ENCODE measurements around the gene MRPS18B.

Gene MRPS18B

DNA sequence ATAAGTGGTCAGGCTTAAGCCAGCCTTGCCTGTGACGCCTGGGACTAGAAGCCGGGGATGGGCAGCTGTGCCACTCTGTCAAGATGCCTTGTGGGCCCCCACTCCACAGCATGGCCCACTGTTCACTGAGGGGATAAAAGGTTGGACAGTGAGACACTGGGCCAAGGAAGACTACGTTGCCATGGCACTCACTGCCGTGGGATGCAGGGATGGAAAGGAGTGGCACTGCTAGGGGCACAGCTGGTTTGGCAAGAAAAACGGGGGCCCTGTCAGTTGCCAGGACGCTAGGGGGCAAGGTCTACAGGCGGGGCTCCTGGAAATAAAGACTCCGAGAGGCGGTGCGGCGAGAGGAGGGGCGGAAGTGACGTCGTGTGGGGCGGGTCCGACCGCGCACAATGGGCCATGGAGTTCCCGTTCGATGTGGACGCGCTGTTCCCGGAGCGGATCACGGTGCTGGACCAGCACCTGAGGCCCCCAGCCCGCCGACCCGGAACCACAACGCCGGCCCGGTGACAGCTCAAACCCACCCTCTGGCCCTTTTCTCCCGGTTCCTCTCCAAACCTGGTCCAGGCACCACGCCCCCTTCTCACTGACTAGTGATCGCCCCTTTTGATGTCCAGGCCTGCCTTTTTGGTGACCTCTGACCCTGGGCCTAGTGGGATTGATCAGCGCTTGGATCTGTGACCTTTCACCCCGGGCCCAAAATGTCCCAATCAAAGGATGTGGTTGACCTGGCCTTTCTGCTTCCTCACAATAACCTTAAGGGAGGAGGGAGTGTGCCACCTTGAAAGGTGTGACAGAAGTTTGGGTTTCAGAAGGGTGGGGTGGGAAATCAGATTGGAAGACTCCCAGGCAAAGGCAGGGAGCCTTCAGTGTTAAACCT lies 9.1 kb downstream of the MRPS18B start, which contains the start of gene ATAT1:
ATAT1 (plus strand) TSS at position 391 of the 883 bp plus-strand sequence.
- Mint-ChIP-seq H3K4me1 (ENCODE audit: low read depth in 2 of 2) (peaks cover 18 to 23% of the 10 kb centered on the region in 2 donors), H3K36me3 (ENCODE audit: insufficient read depth) (peaks cover 58% of the 10 kb centered on the region), H3K27ac (peak within 1 kb of the TSS; percentile 97 to 98), H3K9me3 (no peaks in the 10 kb centered on the region), H3K27me3 (no peaks in the 10 kb centered on the region), H3K4me3 (peak within 1 kb of the TSS; percentile 86 to 92)
- peak; percentile 99 for ATAC-seq (replicated peaks)
- peak; percentile 87 to 88 (median 88) for DNase-seq

DNA sequence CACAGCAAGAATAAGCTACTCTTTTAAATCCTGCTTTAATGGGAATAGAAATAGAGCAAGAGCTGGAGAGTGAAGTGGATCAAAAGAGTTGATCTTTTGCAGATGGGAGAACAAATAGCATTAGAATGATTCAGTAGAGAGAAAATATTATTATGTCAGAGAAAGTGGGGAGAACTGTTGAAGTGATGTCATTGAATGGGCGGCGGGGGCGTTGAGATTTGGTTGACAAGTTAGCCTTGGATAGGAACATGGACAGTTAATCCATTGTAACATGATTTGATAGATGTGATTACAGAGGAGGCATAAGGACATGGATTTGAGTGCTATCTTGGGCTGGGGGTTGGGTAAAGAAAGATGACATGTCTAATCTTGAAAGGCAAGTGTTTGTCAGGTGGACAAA lies 18.2 kb downstream of the MRPS18B start:
- no peak for ATAC-seq (replicated peaks)
- DNase-seq = no peak
- H3K27ac Mint-ChIP-seq = no peak overlapping the region
- H3K4me1 Mint-ChIP-seq (ENCODE audit: low read depth in 2 of 2) = peaks cover 0 to 3% of the 10 kb centered on the region in 2 donors
- no peaks in the 10 kb centered on the region for H3K27me3 Mint-ChIP-seq
- H3K9me3 Mint-ChIP-seq = no peaks in the 10 kb centered on the region
- H3K4me3 Mint-ChIP-seq = no peak overlapping the region
- H3K36me3 Mint-ChIP-seq (ENCODE audit: insufficient read depth) = peaks cover 10% of the 10 kb centered on the region

GRCh38 chr6:30640481-30640880 lies 22.8 kb downstream of the MRPS18B start:
- H3K4me1 Mint-ChIP-seq (ENCODE audit: low read depth in 2 of 2) = peaks cover 4 to 5% of the 10 kb centered on the region in 2 donors
- ATAC-seq (replicated peaks) (no peak), DNase-seq (no peak)
- no peak overlapping the region for H3K27ac Mint-ChIP-seq
- H3K27me3 Mint-ChIP-seq = no peaks in the 10 kb centered on the region
- no peak overlapping the region for H3K4me3 Mint-ChIP-seq
- H3K36me3 Mint-ChIP-seq (ENCODE audit: insufficient read depth) = peaks cover 17% of the 10 kb centered on the region
- H3K9me3 Mint-ChIP-seq = no peaks in the 10 kb centered on the region

DNA sequence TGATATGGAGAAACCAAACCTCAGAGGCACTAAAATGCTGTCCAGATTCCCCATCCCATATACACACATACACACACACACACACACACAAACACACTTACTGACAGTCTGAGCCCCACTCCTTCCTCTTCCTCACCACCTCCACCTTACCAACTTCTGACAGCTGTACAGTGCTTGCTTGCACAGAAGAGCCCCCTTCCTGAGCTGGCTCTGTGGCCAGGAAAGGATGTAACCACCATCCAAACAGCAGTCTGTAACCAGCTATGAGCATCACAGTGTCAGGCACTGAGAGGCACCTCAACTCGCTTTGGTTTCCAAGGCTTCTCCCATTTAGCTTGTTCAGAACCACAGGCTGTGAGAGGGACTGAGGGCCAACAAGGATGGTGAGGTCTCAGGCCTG lies 23.4 kb downstream of the MRPS18B start:
- no peak for DNase-seq
- Mint-ChIP-seq H3K27me3 (no peaks in the 10 kb centered on the region), H3K4me1 (ENCODE audit: low read depth in 2 of 2) (peaks cover 8 to 9% of the 10 kb centered on the region in 2 donors), H3K36me3 (ENCODE audit: insufficient read depth) (peaks cover 17% of the 10 kb centered on the region), H3K9me3 (no peaks in the 10 kb centered on the region), H3K4me3 (no peak overlapping the region), H3K27ac (no peak overlapping the region)
- no peak for ATAC-seq (replicated peaks)

GRCh38 chr6:30643656-30644055 lies 26.0 kb downstream of the MRPS18B start:
- Mint-ChIP-seq H3K27me3 (no peaks in the 10 kb centered on the region), H3K27ac (peak overlapping the region in 1 of 2 donors; percentile 24), H3K4me1 (ENCODE audit: low read depth in 2 of 2) (peaks cover 21 to 22% of the 10 kb centered on the region in 2 donors), H3K9me3 (no peaks in the 10 kb centered on the region), H3K4me3 (no peak overlapping the region), H3K36me3 (ENCODE audit: insufficient read depth) (peaks cover 14% of the 10 kb centered on the region)
- no peak for DNase-seq
- no peak for ATAC-seq (replicated peaks)

- Mint-ChIP-seq H3K27ac (peak overlapping the region; percentile 24 to 89), H3K4me1 (ENCODE audit: low read depth in 2 of 2) (peaks cover 21 to 22% of the 10 kb centered on the region in 2 donors), H3K27me3 (no peaks in the 10 kb centered on the region), H3K36me3 (ENCODE audit: insufficient read depth) (peaks cover 12% of the 10 kb centered on the region), H3K4me3 (no peak overlapping the region), H3K9me3 (no peaks in the 10 kb centered on the region)
- no peak for DNase-seq
- no peak for ATAC-seq (replicated peaks)
These were observed 27.1 kb downstream of the MRPS18B start for GRCh38 chr6:30644769-30645168.

DNA sequence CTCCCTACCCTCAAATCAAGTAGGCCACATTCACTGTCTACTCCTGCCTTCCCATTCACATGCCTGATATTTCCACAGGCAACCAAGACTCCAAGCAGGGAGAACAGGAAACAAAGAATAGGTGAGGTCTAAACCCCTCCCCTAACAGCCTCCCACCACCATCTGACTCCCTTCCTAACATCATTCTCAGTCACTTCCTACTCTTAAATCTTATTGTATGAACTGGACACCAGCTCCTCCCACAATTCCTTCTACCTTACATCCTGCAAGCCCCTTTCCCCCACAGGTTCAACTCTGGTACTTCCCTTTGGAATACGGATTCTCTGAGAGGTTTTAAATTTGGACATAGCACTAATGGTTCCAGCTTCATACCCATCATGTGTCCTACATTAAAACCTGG lies 28.3 kb downstream of the MRPS18B start:
- H3K4me3 Mint-ChIP-seq = peak overlapping the region in 1 of 2 donors; percentile 82
- H3K4me1 Mint-ChIP-seq (ENCODE audit: low read depth in 2 of 2) = peaks cover 20 to 22% of the 10 kb centered on the region in 2 donors
- H3K27me3 Mint-ChIP-seq = no peaks in the 10 kb centered on the region
- ATAC-seq (replicated peaks) = no peak
- DNase-seq = no peak
- peaks cover 15% of the 10 kb centered on the region for H3K36me3 Mint-ChIP-seq (ENCODE audit: insufficient read depth)
- no peaks in the 10 kb centered on the region for H3K9me3 Mint-ChIP-seq
- H3K27ac Mint-ChIP-seq = peak overlapping the region; percentile 69 to 90

DNA sequence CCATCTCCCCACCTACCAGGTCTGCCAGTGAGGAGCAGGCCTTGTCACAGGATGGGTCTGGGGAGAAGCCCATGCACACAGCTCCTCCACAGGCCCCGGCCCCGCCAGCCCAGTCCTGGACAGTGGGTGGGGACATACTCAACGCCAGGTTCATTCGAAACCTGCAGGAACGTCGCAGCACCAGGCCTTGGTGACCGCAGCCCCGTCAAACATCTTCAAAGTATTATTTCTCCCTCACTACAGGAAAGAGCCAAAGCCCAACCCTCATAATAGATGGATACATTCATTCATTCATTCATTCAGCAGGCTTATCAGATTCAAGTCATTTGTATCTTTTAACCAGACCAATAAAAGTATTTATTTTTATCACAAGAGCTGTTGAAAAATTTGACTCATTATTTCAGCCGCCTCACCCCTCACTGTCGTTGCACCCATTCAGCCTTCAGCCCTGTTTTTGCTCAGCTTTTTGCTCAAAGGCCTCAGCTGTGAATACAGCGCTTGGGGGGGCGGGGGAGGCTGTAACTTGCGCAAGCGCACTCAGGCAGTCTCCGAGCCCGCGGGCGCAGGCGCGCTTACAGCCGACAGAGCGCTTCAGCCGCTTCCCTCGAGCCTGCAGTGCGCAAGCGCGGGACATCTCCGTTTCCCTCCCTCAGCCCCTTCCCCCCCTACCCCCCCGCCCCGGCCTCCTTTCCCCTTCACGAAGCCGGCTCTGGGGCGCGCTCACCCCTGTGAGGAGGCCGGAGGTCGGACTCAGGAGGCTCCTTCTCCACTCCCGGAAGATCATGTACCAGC lies 29.0 kb downstream of the MRPS18B start, which contains the start of gene C6orf136:
C6orf136 (plus strand) TSS at position 684 of the 792 bp plus-strand sequence; CDS start at position 783, 99 bp downstream.
- Mint-ChIP-seq H3K4me1 (ENCODE audit: low read depth in 2 of 2) (peaks cover 17 to 22% of the 10 kb centered on the region in 2 donors), H3K36me3 (ENCODE audit: insufficient read depth) (peaks cover 22% of the 10 kb centered on the region), H3K9me3 (no peaks in the 10 kb centered on the region), H3K27ac (peak within 1 kb of the TSS; percentile 69 to 90), H3K4me3 (peak within 1 kb of the TSS; percentile 82 to 84), H3K27me3 (no peaks in the 10 kb centered on the region)
- peak; percentile 73 for ATAC-seq (replicated peaks)
- peak; percentile 82 to 87 (median 85) for DNase-seq

DNA sequence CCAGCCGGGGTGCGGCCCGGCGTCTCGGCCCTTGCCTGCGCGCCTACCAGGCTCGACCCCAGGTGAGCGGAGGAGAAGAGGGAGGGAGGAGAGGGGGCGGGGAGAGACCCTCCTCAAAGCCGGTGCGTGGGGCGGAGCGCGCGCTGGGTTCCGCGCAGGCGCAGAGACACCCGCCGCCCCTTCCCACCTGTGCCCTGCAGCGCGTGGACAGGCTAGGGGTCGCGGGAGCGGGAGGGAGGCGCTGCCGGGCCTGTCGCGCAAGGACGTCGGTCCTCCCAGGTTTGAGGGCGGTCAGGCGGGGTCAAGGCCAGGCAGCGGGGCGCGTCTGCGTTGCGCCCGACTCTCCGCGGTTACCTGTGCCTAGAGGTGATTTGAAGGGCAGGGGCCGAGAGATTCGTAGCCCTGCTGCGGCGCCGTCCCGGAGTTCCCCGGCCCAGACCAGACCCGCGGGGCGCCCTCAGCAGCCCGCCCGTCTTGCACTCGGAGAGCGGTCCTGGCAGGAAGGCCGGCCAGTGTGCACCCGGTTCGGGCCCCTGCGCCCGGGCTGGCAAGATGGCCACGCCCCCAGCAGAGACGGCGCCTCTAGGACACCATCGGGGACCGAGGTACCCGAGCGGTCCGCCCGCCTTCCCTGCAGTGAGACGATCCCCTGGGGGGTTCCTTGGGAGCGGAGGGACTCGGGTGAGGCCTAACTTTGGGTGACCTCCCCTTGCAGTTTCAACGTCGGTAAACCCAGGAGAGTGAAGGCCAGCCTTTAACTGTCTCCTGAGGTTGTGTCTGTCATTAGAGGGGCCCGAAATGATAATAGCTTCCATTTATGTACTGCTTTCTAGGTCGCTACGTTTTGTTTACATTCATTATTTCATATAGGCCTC lies 29.8 kb downstream of the MRPS18B start:
- ATAC-seq (replicated peaks) (peak; percentile 74), DNase-seq (peak; percentile 63 to 65 (median 65))
- Mint-ChIP-seq H3K27ac (peak overlapping the region; percentile 69 to 90), H3K4me1 (ENCODE audit: low read depth in 2 of 2) (peaks cover 17 to 22% of the 10 kb centered on the region in 2 donors), H3K9me3 (no peaks in the 10 kb centered on the region), H3K4me3 (peak overlapping the region; percentile 82 to 84), H3K36me3 (ENCODE audit: insufficient read depth) (peaks cover 30% of the 10 kb centered on the region), H3K27me3 (no peaks in the 10 kb centered on the region)

DNA sequence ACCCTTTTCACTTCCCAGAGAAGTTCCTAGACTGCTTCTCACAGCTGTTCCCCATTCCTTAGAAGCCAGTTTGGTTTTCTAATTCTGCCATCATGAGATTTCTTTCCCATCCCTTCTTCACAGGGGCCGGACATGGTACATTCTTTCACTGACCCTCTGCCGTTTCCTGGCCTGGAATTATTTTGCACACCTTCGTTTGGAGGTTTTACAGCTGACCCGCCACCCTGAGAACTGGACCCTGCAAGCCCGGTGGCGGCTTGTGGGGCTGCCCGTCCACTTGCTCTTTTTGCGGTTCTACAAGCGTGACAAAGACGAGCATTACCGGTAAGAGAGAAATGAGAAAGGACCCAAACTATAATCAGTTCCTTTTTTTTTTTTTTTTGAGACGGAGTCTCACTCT lies 33.5 kb downstream of the MRPS18B start:
- peaks cover 48% of the 10 kb centered on the region for H3K36me3 Mint-ChIP-seq (ENCODE audit: insufficient read depth)
- H3K4me3 Mint-ChIP-seq = no peak overlapping the region
- peaks cover 11 to 13% of the 10 kb centered on the region in 2 donors for H3K4me1 Mint-ChIP-seq (ENCODE audit: low read depth in 2 of 2)
- no peaks in the 10 kb centered on the region for H3K9me3 Mint-ChIP-seq
- H3K27ac Mint-ChIP-seq = peak overlapping the region in 1 of 2 donors; percentile 44
- no peaks in the 10 kb centered on the region for H3K27me3 Mint-ChIP-seq
- ATAC-seq (replicated peaks) (no peak), DNase-seq (no peak)

DNA sequence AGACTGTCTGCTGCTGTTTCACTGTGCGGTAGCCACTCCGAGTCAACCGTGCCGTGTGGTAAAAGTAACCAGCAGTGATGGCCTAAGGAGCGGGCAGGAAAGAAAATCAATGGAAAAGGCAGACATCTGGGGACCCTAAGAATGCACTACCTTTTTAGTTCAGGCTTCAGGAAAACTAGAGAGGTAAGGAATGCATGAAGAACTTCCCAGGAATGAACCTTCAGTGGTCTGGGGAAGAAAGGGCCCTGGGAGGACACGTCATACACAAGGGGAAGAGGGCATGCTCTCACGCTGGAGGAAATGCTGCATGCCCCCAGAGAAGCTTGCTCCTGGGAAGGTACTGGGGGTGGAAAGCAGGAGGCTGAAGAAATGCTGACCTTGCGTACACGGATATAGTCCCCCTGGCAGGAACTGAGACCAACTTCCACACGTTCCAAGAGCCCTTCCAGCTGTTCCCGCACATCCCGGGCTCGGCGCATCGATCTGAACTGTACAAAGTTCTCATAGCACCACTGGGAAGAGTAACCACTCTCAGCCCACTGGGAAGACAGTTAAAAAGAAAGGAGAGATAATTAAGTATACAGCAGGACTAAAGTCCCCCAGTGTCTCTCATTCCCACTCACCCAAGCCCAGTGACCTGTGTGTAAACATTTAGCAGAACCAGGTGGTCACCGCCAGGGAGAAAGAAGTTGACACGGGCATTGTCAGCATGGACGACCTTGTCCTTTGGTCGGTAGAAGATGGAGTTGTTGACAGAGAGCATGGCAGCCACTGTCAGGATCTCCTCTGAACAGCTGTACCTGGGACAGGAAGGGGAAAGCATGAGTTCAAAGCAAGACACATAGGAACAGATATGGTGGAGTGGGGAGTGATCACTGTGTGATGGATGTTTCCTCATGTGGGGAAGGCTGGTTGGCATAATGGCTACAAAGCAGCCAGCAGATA lies 37.4 kb downstream of the MRPS18B start:
- Mint-ChIP-seq H3K27me3 (no peaks in the 10 kb centered on the region), H3K4me1 (ENCODE audit: low read depth in 2 of 2) (no peaks in the 10 kb centered on the region), H3K27ac (peak overlapping the region; percentile 1 to 79), H3K36me3 (ENCODE audit: insufficient read depth) (peaks cover 76% of the 10 kb centered on the region), H3K9me3 (no peaks in the 10 kb centered on the region), H3K4me3 (no peak overlapping the region)
- ATAC-seq (replicated peaks) (no peak), DNase-seq (no peak)

DNA sequence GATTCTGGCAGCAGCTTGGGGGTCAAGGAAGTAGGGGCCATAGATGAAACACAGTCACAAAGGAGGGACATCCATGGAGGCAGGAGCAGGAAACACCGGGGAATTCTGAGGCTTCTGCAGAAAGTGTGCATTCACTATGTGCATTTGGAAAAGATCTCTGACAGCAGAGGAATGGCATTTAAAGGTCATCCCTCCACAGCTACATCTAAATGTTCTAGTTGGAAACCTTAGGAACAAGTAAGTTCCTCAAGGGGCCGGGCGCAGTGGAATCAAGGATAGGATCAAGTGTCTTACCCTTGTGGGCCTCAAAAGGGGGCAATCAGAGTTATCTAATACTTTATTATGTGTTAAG lies 38.1 kb downstream of the MRPS18B start:
- no peak overlapping the region for H3K4me3 Mint-ChIP-seq
- ATAC-seq (replicated peaks) (no peak), DNase-seq (no peak)
- H3K36me3 Mint-ChIP-seq (ENCODE audit: insufficient read depth) = peaks cover 82% of the 10 kb centered on the region
- no peaks in the 10 kb centered on the region for H3K27me3 Mint-ChIP-seq
- no peaks in the 10 kb centered on the region for H3K4me1 Mint-ChIP-seq (ENCODE audit: low read depth in 2 of 2)
- no peaks in the 10 kb centered on the region for H3K9me3 Mint-ChIP-seq
- H3K27ac Mint-ChIP-seq = peak overlapping the region in 1 of 2 donors; percentile 1

Measured in effector memory CD8-positive, alpha-beta T cell (primary cell).